HG02973 (cell line): ENCODE results near the gene NR0B2.
"Not testable (repeated sequence)": the region's sequence is repeated elsewhere in the genome, so short reads cannot be mapped to it uniquely, and the experiment has no call there.

Experiments
- ATAC-seq: cut with Tn5 transposase; IDR thresholded peaks from one replicate; pipeline ENCODE4 v1.9.1; 2021; ENCODE audit warnings: moderate library complexity; ENCODE audit not compliant: unreplicated experiment

NR0B2 gene

GRCh38 chr1:26913754-26914619 lies at the start of gene NR0B2:
NR0B2 (minus strand) TSS chr1:26913975; CDS start chr1:26913940, 35 bp downstream.
- ATAC-seq = no peak

- ATAC-seq = no peak
Observed at GRCh38 chr1:26961826-26962225, 48.1 kb upstream of the NR0B2 start.

- ATAC-seq = no peak
Observed at GRCh38 chr1:26960625-26960966, 46.8 kb upstream of the NR0B2 start.

GRCh38 chr1:26959722-26960624 lies 46.2 kb upstream of the NR0B2 start, which contains the start of gene KDF1:
KDF1 (minus strand) TSS chr1:26960468; CDS start chr1:26952380, 8,088 bp downstream.
- no peak for ATAC-seq

GRCh38 chr1:26959270-26959669 lies 45.5 kb upstream of the NR0B2 start:
- ATAC-seq = no peak

- no peak for ATAC-seq
Observed at GRCh38 chr1:26957306-26957705, 43.5 kb upstream of the NR0B2 start.

GRCh38 chr1:26956321-26956720 lies 42.5 kb upstream of the NR0B2 start:
- no peak for ATAC-seq

GRCh38 chr1:26953374-26953773 lies 39.6 kb upstream of the NR0B2 start:
- no peak for ATAC-seq

GRCh38 chr1:26951821-26952497 lies 38.2 kb upstream of the NR0B2 start:
- ATAC-seq = no peak

GRCh38 chr1:26951216-26951615 lies 37.4 kb upstream of the NR0B2 start:
- no peak for ATAC-seq

GRCh38 chr1:26950602-26951001 lies 36.8 kb upstream of the NR0B2 start:
- ATAC-seq = no peak

GRCh38 chr1:26949926-26950319 lies 36.1 kb upstream of the NR0B2 start:
- no peak for ATAC-seq

- ATAC-seq = no peak
Observed at GRCh38 chr1:26949266-26949925, 35.6 kb upstream of the NR0B2 start.

GRCh38 chr1:26948725-26949057 lies 34.9 kb upstream of the NR0B2 start:
- ATAC-seq = not testable (repeated sequence)

GRCh38 chr1:26946270-26946669 lies 32.5 kb upstream of the NR0B2 start:
- no peak for ATAC-seq

- ATAC-seq = no peak
Observed at GRCh38 chr1:26945728-26946127, 32.0 kb upstream of the NR0B2 start.

GRCh38 chr1:26945138-26945537 lies 31.4 kb upstream of the NR0B2 start:
- ATAC-seq = no peak

- no peak for ATAC-seq
Observed at GRCh38 chr1:26942656-26943055, 28.9 kb upstream of the NR0B2 start.

- no peak for ATAC-seq
Observed at GRCh38 chr1:26941311-26941710, 27.5 kb upstream of the NR0B2 start.

- no peak for ATAC-seq
Observed at GRCh38 chr1:26938659-26939025, 24.9 kb upstream of the NR0B2 start.
